SK-N-DZ (cell line): ENCODE measurements around the gene FAM83D. TPM values are rescaled to one million over a fixed set of nuclear protein-coding genes. Genes with fewer than 3 reads are reported as not detected.

ENCODE experiments used
- DNase-seq: peaks from one replicate; pipeline ENCODE4 v3.0.0-alpha.2; 2015; ENCODE audit warnings: low spot score
- polyA plus RNA-seq, 2 experiments: library from polyadenylated mRNA; depleted of rRNA; stranded (reverse); fragments of >200 nt; gene quantifications; 2 replicates each; pipeline ENCODE4 v1.2.3, GENCODE V29; 2014

Gene FAM83D
- 99.3 and 104 TPM in 2 replicates for polyA plus RNA-seq (2014; cell fraction: cytosol; rRNA removed)
- polyA plus RNA-seq (2014; cell fraction: nucleus; rRNA removed), result 58.0 and 67.2 TPM in 2 replicates

DNA sequence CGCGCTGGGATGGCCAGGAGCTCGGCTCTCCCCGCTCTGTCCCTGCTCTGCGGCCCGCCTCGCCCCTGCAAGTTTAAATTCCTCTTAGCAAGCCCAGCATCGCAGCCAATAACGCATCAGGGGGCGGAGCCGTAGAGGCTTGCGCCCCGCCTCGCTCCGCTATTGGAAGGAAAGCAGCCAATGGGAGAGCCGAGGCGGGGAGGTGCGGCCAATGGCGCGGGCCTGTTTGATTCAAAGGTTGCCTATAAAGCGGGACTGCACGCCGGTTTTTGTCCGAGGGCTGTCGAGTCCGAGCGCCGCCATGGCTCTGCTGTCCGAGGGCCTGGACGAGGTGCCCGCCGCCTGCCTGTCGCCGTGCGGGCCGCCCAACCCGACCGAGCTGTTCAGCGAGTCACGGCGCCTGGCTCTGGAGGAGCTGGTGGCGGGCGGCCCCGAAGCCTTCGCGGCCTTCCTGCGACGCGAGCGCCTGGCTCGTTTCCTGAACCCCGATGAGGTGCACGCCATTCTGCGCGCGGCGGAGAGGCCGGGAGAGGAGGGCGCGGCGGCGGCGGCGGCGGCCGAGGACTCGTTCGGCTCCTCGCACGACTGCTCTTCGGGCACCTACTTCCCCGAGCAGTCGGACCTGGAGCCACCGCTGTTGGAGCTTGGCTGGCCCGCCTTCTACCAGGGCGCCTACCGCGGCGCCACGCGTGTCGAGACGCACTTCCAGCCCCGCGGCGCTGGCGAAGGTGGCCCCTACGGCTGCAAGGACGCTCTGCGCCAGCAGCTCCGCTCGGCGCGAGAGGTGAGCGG, at the start of gene FAM83D:
TSS of gene FAM83D (plus strand) at position 276 of the 792 bp plus-strand sequence. CDS start at position 302, 26 bp downstream.
- peak; percentile 100 for DNase-seq

- DNase-seq, result no peak
These were observed 48.7 kb upstream of the FAM83D start for GRCh38 chr20:38877483-38877882.

DNA sequence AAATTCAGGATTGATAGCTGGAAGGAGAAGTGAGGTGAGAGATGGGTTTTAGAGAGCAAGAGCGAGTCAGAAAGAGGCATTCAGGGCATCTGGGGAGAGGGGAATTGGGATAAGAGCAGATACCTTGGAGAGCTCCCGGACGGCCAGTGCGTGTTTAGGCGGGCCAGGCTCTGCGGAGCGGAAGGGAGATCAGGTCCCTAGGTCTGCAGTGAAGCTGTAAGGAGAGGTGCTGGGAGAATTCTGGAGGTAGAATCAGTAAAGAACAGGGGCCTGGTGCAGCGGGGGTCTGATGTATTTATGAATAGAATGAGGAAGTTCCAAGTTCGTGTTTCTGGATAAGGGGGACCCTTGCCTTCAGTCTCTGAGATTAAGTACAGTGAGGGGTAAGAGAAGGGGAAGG, 47.4 kb upstream of the FAM83D start:
- DNase-seq, result no peak

DNA sequence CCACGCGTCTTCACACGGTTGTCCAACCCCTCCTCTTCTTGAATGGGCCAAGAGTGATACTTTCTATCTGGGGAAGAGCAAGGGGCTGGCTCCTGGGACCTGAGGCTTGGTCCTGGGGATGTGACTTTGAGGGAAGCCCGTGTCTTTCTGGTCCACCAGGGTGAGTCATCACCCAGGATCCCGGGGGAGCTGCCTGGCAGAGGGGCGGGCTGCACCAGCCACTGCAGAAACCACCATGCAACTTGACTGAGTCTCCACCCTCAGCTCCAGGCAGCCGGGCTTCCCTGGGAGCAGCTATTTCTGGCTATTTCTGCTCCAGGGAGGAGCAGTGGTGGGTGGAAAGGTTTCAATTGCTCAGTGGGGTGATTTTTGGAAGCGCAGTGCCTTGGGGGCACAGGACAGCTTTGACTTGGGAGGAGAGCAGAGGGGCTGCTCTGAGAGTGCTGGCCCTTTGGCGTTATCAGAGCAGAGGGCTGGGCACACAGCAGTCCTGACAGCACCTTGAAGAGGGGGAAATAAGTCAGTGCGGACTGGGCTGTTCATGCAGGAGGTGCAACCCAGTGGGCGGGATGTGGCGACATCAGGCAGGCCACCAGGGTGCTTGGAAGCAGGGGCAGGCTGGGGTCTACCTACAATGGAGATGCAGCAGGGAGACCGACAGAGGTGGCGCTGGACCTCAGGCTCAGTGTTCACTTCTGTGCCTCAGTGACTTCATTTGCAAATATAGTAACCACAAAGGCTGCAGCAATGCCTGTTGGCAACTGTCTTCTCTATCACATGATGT, 45.1 kb upstream of the FAM83D start:
- no peak for DNase-seq

DNA sequence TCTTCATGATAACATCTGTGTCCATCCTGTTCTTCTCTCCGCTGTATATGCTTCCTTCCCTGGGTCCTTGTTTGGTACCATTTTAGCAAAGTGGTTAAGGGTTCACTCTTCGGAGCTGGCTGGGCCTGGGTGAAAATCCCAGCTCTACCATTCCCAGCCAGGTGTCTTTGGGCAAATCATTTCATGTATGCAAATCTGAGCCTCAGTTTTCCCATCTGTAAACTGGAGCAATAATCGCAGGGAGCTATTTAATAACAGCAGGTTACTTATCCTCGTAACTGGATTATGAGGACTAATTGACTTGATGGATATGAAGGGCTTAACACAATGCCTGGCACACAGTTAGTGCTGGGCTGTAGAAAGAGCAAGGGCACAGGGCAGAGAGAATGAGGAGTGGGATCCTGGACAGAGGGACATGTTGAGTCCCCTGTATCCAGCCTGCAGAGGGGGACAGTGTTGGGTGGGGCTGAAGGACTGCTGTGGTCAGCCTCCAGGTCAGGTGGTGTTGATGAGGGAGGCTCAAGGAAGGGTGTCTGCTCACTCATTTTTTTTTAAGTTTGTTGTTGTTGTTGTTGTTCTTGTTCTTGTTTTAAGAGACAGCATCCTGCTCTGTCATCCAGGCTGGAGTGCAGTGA, 44.3 kb upstream of the FAM83D start:
- DNase-seq, result no peak

DNA sequence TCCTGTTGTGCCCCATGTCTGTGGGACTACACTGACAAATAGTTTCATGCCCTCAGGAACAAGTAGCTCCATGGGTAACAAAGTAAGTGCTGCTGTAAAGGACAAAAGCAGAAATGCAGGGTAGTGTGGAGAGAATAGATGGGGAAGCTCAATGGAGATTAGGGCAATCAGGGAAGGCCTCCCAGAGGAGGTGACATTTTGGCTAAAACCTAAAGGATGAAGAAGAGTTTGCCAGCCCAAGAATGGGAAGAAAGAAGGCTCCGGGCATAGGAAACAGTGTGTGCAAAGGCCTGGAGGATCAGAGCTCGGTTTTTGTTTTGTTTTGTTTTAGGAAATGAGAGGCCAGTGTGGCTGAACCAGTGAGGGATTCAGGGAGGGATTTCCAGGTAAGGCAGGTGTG, 43.6 kb upstream of the FAM83D start:
- no peak for DNase-seq

- peak; percentile 93 for DNase-seq
These were observed 42.9 kb upstream of the FAM83D start for GRCh38 chr20:38883081-38883980.

GRCh38 chr20:38883981-38884733, 42.1 kb upstream of the FAM83D start:
- DNase-seq, result no peak

DNA sequence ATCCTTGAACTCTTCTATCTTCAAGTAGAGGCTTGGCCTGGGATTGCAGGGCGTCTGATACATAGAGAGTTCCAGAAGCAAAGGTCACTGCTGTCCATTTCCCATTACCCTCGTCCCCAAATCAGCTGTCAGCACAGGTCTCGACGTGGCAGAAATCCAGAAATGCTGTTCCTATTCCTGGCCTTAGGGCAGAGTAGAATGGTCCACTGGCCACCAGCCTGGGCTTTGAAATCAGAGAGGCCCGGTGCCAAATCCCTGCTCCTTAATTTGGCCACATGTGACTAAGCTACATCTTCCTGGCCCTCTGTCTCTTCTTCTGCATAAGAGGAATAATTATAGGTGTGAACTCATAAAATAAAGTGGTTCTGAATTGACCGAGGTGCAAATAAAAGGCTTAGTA, 40.9 kb upstream of the FAM83D start:
- no peak for DNase-seq

- no peak for DNase-seq
These were observed 38.0 kb upstream of the FAM83D start for GRCh38 chr20:38888059-38888831.

- DNase-seq, result no peak
These were observed 37.2 kb upstream of the FAM83D start for GRCh38 chr20:38889050-38889449.

DNA sequence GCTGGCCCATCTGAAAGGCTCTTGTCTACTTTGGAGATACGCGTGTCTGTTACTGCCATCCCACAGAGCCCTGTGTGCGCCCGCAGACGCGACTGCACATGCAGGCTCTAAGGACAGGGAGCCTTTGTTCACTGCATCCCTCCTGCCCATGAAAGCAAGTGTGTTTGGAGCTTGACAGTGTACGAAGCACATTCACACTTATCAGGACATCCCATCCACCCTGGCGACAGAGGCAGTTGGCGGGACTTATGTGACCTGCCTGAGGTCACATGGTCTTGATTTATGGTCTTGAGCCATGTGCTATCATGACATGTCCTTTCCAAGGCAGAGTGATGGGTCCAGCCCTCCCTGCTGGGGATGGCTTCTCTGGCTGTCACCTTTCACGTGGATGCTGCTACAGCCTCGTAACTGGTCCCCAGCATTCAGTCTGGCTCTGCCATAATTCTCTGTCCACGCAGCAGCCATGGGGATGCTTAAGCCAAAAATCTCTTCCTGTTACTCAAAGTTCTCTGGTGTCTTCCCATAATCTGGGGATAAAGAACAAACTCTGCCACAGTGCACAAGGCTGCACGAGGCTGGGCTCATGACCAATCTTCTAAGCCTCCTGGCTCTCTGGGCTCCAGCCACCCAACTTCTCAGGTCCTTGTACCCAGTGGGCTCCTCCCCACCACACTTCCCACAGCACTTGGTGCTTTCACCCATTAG, 36.3 kb upstream of the FAM83D start:
- peak; percentile 73 for DNase-seq

GRCh38 chr20:38890497-38890818, 35.8 kb upstream of the FAM83D start:
- DNase-seq, result no peak

GRCh38 chr20:38892091-38892981, 33.9 kb upstream of the FAM83D start:
- DNase-seq, result no peak

DNA sequence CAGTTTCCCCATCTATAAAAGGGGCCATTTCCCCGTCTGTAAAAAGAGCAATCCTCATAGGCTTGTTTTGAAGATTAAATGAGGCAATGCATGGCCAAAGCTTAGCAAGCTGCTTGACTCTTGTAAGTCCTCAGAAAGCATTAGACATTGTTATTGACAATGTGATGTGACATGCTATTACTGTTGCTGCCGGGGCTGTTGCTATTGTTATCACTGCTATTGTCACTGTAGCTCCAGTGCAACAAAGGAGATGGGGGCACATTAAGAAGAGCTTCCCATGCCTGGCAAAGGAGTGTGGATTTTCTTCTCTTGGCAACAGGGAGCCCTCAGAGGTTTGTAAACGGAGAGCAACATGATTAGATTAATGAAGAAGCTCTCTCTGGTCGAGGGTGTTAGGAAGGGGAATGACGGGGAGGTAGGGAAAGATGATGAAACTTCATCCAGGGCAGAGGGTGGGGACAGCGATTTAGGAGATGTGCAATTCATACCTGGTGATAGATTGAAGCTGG, 33.1 kb upstream of the FAM83D start:
- no peak for DNase-seq

- peak; percentile 85 for DNase-seq
These were observed 32.6 kb upstream of the FAM83D start for GRCh38 chr20:38893565-38894090.

- no peak for DNase-seq
These were observed 31.9 kb upstream of the FAM83D start for GRCh38 chr20:38894091-38894847.
